Kidney (tissue), 14 donors: ENCODE data around the gene SLC39A11. TPM values are rescaled to one million over a fixed set of nuclear protein-coding genes. Genes with fewer than 3 reads are reported as not detected.

Experiments used
- DNase-seq, 5 donors: peaks; one replicate each; pipeline ENCODE4 v3.0.0-alpha.2; 2013 to 2020
- FAIRE-seq: peaks from 2 replicates; lab custom pipeline; 2012; peaks lifted over from hg19 to GRCh38; lab: Jason Lieb, UNC
- H3K27ac ChIP-seq, 2 donors: one replicate each; pipeline ENCODE4 v1.7.0; 2013; ENCODE audit warnings: low read depth in 2 of 2, low read length in 2 of 2, inconsistent platforms in 1 of 2
- H3K27me3 ChIP-seq: one replicate; pipeline ENCODE4 v1.7.1; 2013; ENCODE audit warnings: low read length, inconsistent platforms; ENCODE audit not compliant: control insufficient read depth, insufficient read depth
- H3K36me3 ChIP-seq, 3 donors: one replicate each; pipeline versions ENCODE4 v1.7.0 to v1.7.1; 2013; ENCODE audit warnings: low read length in 3 of 3, control low read depth in 1 of 3, inconsistent platforms in 1 of 3; ENCODE audit not compliant: insufficient read depth in 3 of 3, control insufficient read depth in 2 of 3
- H3K4me1 ChIP-seq, 3 donors: one replicate each; pipeline versions ENCODE4 v1.7.0 to v1.7.1; 2013; ENCODE audit warnings: low read length in 3 of 3, inconsistent platforms in 1 of 3, low read depth in 1 of 3; ENCODE audit not compliant: control insufficient read depth in 2 of 3, insufficient read depth in 2 of 3
- H3K4me3 ChIP-seq, 3 donors: one replicate each; pipeline versions ENCODE4 v1.7.0 to v1.8.1; 2013; ENCODE audit warnings: low read length in 3 of 3, control low read depth in 1 of 3, inconsistent platforms in 1 of 3
- H3K9ac ChIP-seq, 3 donors: one replicate each; pipeline versions ENCODE4 v1.7.0 to v1.7.1; 2013; ENCODE audit warnings: low read length in 3 of 3, control low read depth in 1 of 3, inconsistent platforms in 1 of 3
- H3K9me3 ChIP-seq, 3 donors: one replicate each; pipeline versions ENCODE4 v1.7.0 to v1.7.1; 2013; ENCODE audit warnings: low read length in 3 of 3, control low read depth in 1 of 3, inconsistent platforms in 1 of 3; ENCODE audit not compliant: control insufficient read depth in 2 of 3, insufficient read depth in 1 of 3
- CTCF ChIP-seq: IDR thresholded peaks from 3 replicates; pipeline ENCODE4 v1.5.1; 2012; ENCODE audit warnings: mild to moderate bottlenecking, moderate library complexity, borderline replicate concordance; ENCODE audit not compliant: insufficient read depth; ENCODE audit errors: extremely low read depth
- intact Hi-C: fragments of 100-400 bp; cut with DNase I; formaldehyde crosslinking; loops from one replicate; pipeline ENCODE4 v1.11.1; 2022
- polyA plus RNA-seq: library from polyadenylated mRNA; stranded (reverse); fragments of 350-450 nt; fragmentation: Illumina TruSeq; extraction: RNeasy Lipid Tissue Mini Kit (QIAGEN cat#74804); gene quantifications from one replicate; pipeline ENCODE4 v1.2.3, GENCODE V29; 2014; ENCODE audit warnings: low read depth, low replicate concordance; ENCODE audit not compliant: insufficient read depth
- total RNA-seq: library from RNA; stranded (reverse); fragmentation: NEBNext Ultra II Directional; extraction: Animal tissue kit (Norgen Biotek cat#: 25700); gene quantifications from one replicate; pipeline ENCODE4 v1.2.1, GENCODE V29; 2021
- donor health status: control.
- donor health status: control.
- donor health status: control.
- donor health status: control.
- donor health status: control.
- donor health status: DM: yes; HTN: yes; CAD: no.
- donor health status: Normal renal cell carcinoma (clear cell type).

The SLC39A11 gene
- total and polyA plus RNA-seq, 2 donors from 2014 or later: 19.7 to 37.2 TPM

- H3K9ac ChIP-seq: no peak overlapping the region
- H3K4me3 ChIP-seq: no peak overlapping the region
- H3K9me3 ChIP-seq: no peaks in the 10 kb centered on the region
- H3K36me3 ChIP-seq: no peaks in the 10 kb centered on the region
- FAIRE-seq (no peak), DNase-seq (no peak)
- no peak for TF ChIP-seq CTCF
- H3K4me1 ChIP-seq: no peaks in the 10 kb centered on the region
- intact Hi-C loops: no loop called here
- no peak overlapping the region for H3K27ac ChIP-seq
- no peaks in the 10 kb centered on the region for H3K27me3 ChIP-seq
These were observed 204.6 kb downstream of the SLC39A11 start for GRCh38 chr17:72887917-72888316.

- DNase-seq: no peak
- FAIRE-seq: no peak
- Histone ChIP-seq H3K36me3 (no peaks in the 10 kb centered on the region), H3K27me3 (no peaks in the 10 kb centered on the region), H3K4me3 (no peak overlapping the region), H3K9ac (no peak overlapping the region), H3K9me3 (no peaks in the 10 kb centered on the region), H3K4me1 (no peaks in the 10 kb centered on the region), H3K27ac (no peak overlapping the region)
- TF ChIP-seq CTCF: no peak
- intact Hi-C loops: no loop called here
These were observed 205.2 kb downstream of the SLC39A11 start for GRCh38 chr17:72887322-72887721.

GRCh38 chr17:72886622-72887021, 205.9 kb downstream of the SLC39A11 start:
- Histone ChIP-seq H3K27me3 (no peaks in the 10 kb centered on the region), H3K9me3 (no peaks in the 10 kb centered on the region), H3K36me3 (no peaks in the 10 kb centered on the region), H3K9ac (no peak overlapping the region), H3K27ac (no peak overlapping the region), H3K4me3 (no peak overlapping the region), H3K4me1 (no peaks in the 10 kb centered on the region)
- intact Hi-C loops: no loop called here
- FAIRE-seq (no peak), DNase-seq (no peak)
- TF ChIP-seq CTCF: no peak

GRCh38 chr17:72884066-72884465, 208.4 kb downstream of the SLC39A11 start:
- Histone ChIP-seq H3K9me3 (peaks cover 0 to 7% (median 0%) of the 10 kb centered on the region in 3 donors), H3K4me1 (no peaks in the 10 kb centered on the region), H3K27ac (no peak overlapping the region), H3K4me3 (no peak overlapping the region), H3K9ac (no peak overlapping the region), H3K36me3 (no peaks in the 10 kb centered on the region), H3K27me3 (no peaks in the 10 kb centered on the region)
- no peak for TF ChIP-seq CTCF
- no peak for FAIRE-seq
- intact Hi-C loops: no loop called here
- DNase-seq: no peak
